AG09309 (cell line): Measurements from ENCODE around the gene PDC.

Source experiments
- DNase-seq: peaks from one replicate; pipeline ENCODE4 v3.0.0-alpha.2; 2010; ENCODE audit warnings: low read depth
- H3K4me3 ChIP-seq: 2 replicates; pipeline ENCODE4 v1.5.1; 2011; ENCODE audit warnings: mild to moderate bottlenecking, low read depth, low read length, moderate library complexity; ENCODE audit not compliant: control insufficient read depth
- TF ChIP-seq, protein P1 (sequence below): IDR thresholded peaks from 2 replicates; pipeline ENCODE4 v1.5.1; 2011; ENCODE audit warnings: mild to moderate bottlenecking, low read depth, low read length, inconsistent platforms; ENCODE audit not compliant: insufficient read depth, control insufficient read depth; ENCODE audit errors: missing control alignments

Gene PDC

DNA sequence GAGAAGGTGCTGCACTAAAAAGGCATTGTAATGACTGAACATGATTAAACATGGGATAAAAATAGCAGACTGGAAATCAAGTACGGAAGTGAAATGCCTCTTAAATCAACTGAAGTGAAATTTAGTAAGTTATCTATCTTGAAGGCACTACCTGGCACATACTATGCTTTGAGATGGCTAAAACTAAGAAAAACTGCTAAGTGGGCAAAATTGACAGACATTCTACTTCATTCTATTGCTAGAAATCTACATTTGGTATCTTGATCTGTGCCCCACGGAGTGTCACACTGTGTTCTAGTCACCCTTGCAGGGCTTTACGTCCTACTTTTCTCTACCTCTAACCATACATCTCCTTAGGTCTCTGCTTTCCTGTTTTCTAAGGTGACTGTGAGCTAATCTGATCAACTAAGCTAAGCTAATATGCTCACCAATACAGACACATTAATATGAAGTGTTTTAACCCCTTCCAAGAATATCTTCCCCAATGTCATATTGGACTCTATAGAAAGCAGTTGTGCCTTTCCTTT, 4.1 kb downstream of the PDC start:
- DNase-seq = no peak
- H3K4me3 ChIP-seq = no peak overlapping the region
- TF ChIP-seq, protein P1, sequence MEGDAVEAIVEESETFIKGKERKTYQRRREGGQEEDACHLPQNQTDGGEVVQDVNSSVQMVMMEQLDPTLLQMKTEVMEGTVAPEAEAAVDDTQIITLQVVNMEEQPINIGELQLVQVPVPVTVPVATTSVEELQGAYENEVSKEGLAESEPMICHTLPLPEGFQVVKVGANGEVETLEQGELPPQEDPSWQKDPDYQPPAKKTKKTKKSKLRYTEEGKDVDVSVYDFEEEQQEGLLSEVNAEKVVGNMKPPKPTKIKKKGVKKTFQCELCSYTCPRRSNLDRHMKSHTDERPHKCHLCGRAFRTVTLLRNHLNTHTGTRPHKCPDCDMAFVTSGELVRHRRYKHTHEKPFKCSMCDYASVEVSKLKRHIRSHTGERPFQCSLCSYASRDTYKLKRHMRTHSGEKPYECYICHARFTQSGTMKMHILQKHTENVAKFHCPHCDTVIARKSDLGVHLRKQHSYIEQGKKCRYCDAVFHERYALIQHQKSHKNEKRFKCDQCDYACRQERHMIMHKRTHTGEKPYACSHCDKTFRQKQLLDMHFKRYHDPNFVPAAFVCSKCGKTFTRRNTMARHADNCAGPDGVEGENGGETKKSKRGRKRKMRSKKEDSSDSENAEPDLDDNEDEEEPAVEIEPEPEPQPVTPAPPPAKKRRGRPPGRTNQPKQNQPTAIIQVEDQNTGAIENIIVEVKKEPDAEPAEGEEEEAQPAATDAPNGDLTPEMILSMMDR = no peak

DNA sequence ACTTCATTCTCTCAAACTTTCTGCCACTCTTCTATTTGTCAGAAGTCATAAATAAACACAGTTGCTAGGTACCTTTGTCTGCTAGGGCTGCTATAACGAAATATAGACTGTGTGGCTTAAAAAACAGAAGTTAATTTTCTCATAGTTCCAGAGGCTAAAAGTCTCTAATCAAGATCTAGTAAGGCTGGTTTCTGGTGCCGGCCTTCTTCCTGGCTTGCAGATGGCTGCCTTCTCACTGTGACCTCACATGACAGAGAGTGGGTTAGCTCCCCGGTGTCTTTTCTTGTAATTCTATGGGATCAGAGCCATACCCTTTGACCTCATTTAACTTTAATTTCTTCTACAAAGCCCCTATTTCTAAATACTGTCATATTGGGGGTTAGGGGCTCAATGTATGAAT, 5.9 kb downstream of the PDC start:
- DNase-seq = no peak
- H3K4me3 ChIP-seq = no peak overlapping the region
- TF ChIP-seq, protein P1 = no peak

DNA sequence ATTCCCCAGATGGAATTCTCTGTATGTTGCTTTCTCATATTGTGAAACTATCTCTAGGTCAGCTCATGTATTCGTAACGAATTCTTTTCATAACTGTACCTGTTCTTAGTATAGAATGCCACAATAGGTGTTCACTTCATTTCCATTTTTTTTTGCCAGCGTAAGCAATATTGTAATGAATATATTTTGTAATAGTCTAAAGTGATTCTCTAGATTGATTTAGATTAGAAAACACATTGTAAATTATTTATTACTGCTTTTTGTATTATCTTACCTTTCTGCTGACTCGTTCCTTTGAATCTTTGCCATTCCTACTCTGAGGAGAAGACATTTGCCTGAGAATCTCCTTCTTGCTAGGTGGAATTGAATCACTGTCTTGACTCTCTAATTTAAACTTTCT, 14.8 kb downstream of the PDC start:
- TF ChIP-seq, protein P1 = no peak
- no peak overlapping the region for H3K4me3 ChIP-seq

DNA sequence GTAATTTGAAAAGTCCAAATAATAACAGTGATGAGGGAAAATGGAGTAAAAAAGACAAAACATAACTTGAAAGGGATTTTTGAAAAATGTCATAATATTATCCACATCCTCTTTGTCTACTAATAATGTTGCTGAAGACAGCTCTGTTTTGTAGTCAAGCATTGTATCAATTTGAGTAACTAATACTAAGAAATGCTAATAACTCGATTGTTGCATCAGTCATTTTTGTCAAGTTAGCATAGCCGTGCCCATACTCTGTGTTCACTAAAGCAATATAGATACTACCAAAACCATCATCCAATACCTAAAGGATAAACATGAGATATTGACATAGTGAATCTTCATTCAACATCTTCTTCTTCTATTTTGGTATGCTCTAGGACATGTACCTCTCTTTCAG, 17.3 kb downstream of the PDC start:
- TF ChIP-seq, protein P1 = no peak
- H3K4me3 ChIP-seq = no peak overlapping the region
- no peak for DNase-seq

More for the DNA sequence above, 14.8 kb downstream of the PDC start:
- no peak for DNase-seq

DNA sequence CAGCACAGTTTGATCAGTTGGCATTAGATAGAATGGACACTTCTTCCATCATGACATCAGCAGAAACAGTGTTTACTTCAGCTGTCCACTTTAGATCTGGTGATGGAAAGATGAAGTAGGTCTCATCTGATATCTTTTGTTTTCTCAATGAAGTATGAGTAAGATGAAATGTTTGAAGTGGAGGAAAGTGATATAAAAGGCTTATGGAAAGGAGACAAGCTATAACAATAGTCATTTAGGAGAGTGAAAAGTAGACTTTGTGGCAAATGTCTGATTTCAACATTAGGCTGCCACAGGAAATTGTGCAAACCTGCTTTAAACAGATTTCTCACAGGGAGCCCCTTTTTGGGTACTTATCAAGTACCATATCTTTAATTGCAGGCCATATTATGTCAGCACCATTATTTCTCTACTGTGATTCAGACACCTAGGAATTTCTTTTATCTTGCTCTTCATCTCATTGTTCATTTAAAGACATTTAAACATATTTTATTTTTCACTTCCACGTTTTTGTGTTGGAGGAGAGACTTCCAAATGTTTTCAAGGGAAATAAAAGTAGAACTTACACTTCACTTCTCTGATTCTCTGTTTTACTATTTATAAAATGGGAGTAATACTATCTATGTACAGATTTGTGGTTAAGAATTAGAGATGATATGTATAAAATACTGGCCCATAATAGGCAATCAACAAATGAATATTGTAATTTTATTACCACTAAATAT, 18.1 kb downstream of the PDC start:
- peak; percentile 60 for DNase-seq
- TF ChIP-seq, protein P1 = no peak
- H3K4me3 ChIP-seq = no peak overlapping the region

DNA sequence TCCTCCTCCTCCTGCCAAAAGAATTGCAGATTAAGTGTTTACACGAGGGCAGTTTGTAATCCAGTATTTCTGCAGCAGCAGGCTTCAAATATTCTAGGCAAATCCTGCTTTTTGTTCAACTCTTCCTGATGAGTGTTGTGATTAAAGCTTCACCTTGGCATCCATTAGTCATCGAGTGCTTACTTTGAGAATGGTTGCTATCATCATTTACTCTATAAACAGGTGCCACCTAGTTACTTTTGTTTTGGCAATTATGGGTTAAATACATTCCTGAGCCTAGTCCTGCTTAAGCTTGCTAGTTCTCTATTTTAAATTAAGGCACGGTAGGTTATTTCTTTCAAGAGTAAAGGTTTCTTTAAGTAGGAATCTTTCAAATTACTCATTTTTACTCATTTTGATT, 20.3 kb downstream of the PDC start:
- no peak overlapping the region for H3K4me3 ChIP-seq
- DNase-seq = no peak
- TF ChIP-seq, protein P1 = no peak
